Body of pancreas (tissue), 4 donors: ENCODE results near the gene KCNQ5. TPM values are rescaled to one million over a fixed set of nuclear protein-coding genes. Genes with fewer than 3 reads are reported as not detected.

ENCODE experiments used
- ATAC-seq: fragments of 150-250 bp; one replicate; pipeline ENCODE4 v1.9.1; 2016
- DNase-seq, 4 donors: peaks; one replicate each; pipeline ENCODE4 v3.0.0-alpha.2; 2019
- H3K27ac ChIP-seq, 4 donors: fragments of 200-600 bp; sonication (generic); 1 replicate in 3 of 4; 2 replicates in 1 of 4; pipeline versions ENCODE4 v1.5.1 to v1.6.1; 2016 to 2019; ENCODE audit warnings: mild to moderate bottlenecking in 1 of 4, mixed read lengths in 1 of 4, moderate library complexity in 1 of 4
- H3K27me3 ChIP-seq, 2 donors: fragments of 200-600 bp; sonication (generic); one replicate each; pipeline ENCODE4 v1.6.0; 2016; ENCODE audit warnings: mild to moderate bottlenecking in 1 of 2
- H3K36me3 ChIP-seq, 2 donors: fragments of 200-600 bp; sonication (generic); replicated peaks in 1 of 2; 2 replicates each; pipeline ENCODE4 v1.5.1; 2016; ENCODE audit warnings: low read depth in 2 of 2; ENCODE audit not compliant: insufficient read depth in 1 of 2
- H3K4me1 ChIP-seq: fragments of 200-600 bp; sonication (generic); one replicate; pipeline ENCODE4 v1.6.0; 2016
- H3K4me3 ChIP-seq, 2 donors: fragments of 200-600 bp; sonication (generic); 1 replicate in 1 of 2; 2 replicates in 1 of 2; pipeline ENCODE4 v1.5.1; 2016 to 2019
- H3K9me3 ChIP-seq, 3 donors: fragments of 200-600 bp; sonication (generic); 1 replicate in 2 of 3; 2 replicates in 1 of 3; pipeline ENCODE4 v1.5.1; 2016
- POLR2A ChIP-seq, 3 donors: fragments of 450-650 bp; IDR thresholded peaks; one replicate each; pipeline ENCODE4 v1.6.1; 2016; ENCODE audit warnings: antibody characterized with exemption in 3 of 3, mild to moderate bottlenecking in 2 of 3
- WGBS, 2 donors: methylation state at CpG; one replicate each; pipeline ENCODE4 v1.1.5; 2017; 5-methylcytosine and 5-hydroxymethylcytosine counted together
- intact Hi-C: fragments of 100-400 bp; cut with DNase I; formaldehyde crosslinking; loops from one replicate; pipeline ENCODE4 v1.15.1; 2023
- total RNA-seq, 2 donors: library from RNA; depleted of rRNA; stranded (reverse); fragments of >200 nt; gene quantifications; one replicate each; pipeline ENCODE4 v1.1.0, GENCODE V29; 2016
- TF ChIP-seq, protein P1 (sequence below), 7 experiments: fragments of 450-650 bp in 4 of 7; fragments of 200-600 bp in 3 of 7; sonication (generic) in 3 of 7; IDR thresholded peaks; one replicate each; pipeline ENCODE4 v1.5.1; 2016 to 2019; ENCODE audit warnings: antibody characterized with exemption in 7 of 7

Gene KCNQ5
- total RNA-seq, 2 donors from 2014 or later: 1.0 to 1.6 TPM

DNA sequence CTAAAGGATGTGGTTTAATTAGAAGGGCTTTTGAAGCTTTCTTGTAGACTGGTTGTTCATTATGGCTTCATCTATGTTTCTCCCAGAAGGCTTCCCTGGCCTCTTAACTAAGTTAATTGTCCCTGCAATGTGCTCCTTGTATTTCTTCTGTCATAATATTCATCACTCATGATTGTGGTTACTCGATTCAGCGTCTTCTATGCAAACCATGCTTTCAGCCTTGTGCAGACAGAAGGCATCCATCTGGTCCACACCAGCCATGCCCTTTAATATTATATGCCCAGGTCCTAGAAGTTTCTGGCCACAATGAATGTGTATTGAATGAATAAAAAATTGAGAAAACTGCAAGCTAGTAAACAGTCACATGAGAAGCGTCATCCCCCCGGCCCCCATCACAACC is 440.3 kb downstream of the KCNQ5 start:
- H3K9me3 ChIP-seq: no peaks in the 10 kb centered on the region
- TF ChIP-seq, protein P1, sequence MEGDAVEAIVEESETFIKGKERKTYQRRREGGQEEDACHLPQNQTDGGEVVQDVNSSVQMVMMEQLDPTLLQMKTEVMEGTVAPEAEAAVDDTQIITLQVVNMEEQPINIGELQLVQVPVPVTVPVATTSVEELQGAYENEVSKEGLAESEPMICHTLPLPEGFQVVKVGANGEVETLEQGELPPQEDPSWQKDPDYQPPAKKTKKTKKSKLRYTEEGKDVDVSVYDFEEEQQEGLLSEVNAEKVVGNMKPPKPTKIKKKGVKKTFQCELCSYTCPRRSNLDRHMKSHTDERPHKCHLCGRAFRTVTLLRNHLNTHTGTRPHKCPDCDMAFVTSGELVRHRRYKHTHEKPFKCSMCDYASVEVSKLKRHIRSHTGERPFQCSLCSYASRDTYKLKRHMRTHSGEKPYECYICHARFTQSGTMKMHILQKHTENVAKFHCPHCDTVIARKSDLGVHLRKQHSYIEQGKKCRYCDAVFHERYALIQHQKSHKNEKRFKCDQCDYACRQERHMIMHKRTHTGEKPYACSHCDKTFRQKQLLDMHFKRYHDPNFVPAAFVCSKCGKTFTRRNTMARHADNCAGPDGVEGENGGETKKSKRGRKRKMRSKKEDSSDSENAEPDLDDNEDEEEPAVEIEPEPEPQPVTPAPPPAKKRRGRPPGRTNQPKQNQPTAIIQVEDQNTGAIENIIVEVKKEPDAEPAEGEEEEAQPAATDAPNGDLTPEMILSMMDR (IDR thresholded peaks at IDR 0.05): no peak
- TF ChIP-seq POLR2A (IDR thresholded peaks at IDR 0.05): no peak
- DNase-seq (no peak), ATAC-seq (no peak)
- H3K4me3 ChIP-seq: no peak overlapping the region
- no peak overlapping the region for H3K27ac ChIP-seq
- H3K4me1 ChIP-seq: no peaks in the 10 kb centered on the region
- 44 to 47% methylated on average over 4 of the region's 4 CpGs for WGBS, 2 donors
- H3K27me3 ChIP-seq: no peaks in the 10 kb centered on the region
- H3K36me3 ChIP-seq: no peaks in the 10 kb centered on the region
- intact Hi-C loops: no loop called here

DNA sequence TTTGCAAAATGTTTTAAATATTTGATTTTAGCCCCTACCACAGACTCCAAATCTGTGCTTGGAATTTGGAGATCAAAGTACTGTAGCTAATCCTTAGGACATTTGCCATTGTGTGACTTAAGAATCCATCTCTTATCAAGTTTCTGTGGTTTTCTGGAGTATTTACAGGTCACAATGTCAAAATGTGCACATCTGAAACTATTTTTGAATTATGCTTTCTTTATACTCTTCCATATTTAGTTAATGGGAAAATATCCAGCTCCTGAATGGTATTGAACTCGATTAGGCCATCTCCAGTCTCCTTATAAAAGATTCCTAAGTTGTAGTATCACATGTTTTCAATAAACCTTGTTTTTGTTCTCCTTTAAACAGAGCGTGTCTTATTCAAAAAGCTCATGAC is 441.0 kb downstream of the KCNQ5 start:
- no peaks in the 10 kb centered on the region for H3K36me3 ChIP-seq
- TF ChIP-seq, protein P1 (IDR thresholded peaks at IDR 0.05): no peak
- TF ChIP-seq POLR2A (IDR thresholded peaks at IDR 0.05): no peak
- ATAC-seq (no peak), DNase-seq (no peak)
- H3K4me3 ChIP-seq: no peak overlapping the region
- no peaks in the 10 kb centered on the region for H3K9me3 ChIP-seq
- no peaks in the 10 kb centered on the region for H3K4me1 ChIP-seq
- intact Hi-C loops: no loop called here
- no peak overlapping the region for H3K27ac ChIP-seq
- H3K27me3 ChIP-seq: no peaks in the 10 kb centered on the region
- WGBS, 2 donors: 55 to 67% methylated on average over 2 of the region's 2 CpGs

DNA sequence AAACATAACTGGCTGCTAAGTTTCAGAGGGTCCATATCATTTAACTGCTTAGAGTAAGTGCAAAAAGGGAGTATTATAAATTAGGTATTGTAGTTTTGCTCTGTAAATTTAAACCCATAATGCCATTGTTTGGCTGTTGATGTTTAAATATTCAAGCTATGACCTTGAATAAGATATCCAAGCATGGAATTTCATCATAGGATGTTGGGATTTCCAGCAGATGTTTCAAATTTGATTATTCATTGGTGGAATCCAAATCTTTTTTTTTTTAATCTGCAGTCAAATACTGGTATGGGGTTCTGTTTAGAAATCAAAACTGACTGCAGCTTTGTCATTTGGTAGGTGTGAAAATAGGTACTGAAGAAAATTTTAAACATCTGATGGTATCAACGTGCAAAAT is 442.4 kb downstream of the KCNQ5 start:
- no peak overlapping the region for H3K4me3 ChIP-seq
- intact Hi-C loops: no loop called here
- no peaks in the 10 kb centered on the region for H3K27me3 ChIP-seq
- TF ChIP-seq POLR2A (IDR thresholded peaks at IDR 0.05): no peak
- TF ChIP-seq, protein P1 (IDR thresholded peaks at IDR 0.05): no peak
- H3K36me3 ChIP-seq: no peaks in the 10 kb centered on the region
- ATAC-seq: no peak
- H3K4me1 ChIP-seq: no peaks in the 10 kb centered on the region
- 87 to 89% methylated on average over 1 of the region's 1 CpG for WGBS, 2 donors
- no peak overlapping the region for H3K27ac ChIP-seq
- no peaks in the 10 kb centered on the region for H3K9me3 ChIP-seq
- no peak for DNase-seq

DNA sequence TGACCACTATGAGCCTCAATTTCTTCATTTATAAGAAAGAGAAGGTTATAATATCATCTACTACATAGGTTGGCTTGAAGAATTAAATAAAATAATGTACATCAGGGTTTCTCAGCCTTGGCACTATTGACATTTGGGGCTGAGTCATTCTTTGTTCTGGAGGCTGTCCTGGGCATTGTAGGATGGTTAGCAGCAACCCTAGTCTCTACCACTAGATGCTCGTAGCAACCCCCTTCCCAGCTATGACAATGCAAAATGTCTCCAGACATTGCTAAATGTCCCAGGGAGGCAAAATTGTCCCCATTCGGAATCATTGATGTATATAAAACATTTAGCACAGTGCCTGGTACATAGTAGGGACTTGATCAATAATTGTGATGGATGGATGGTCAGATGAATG is 451.4 kb downstream of the KCNQ5 start:
- H3K27ac ChIP-seq: no peak overlapping the region
- DNase-seq (no peak), ATAC-seq (no peak)
- no peaks in the 10 kb centered on the region for H3K9me3 ChIP-seq
- H3K36me3 ChIP-seq: no peaks in the 10 kb centered on the region
- H3K4me1 ChIP-seq: no peaks in the 10 kb centered on the region
- no peak overlapping the region for H3K4me3 ChIP-seq
- no peaks in the 10 kb centered on the region for H3K27me3 ChIP-seq
- intact Hi-C loops: no loop called here
- no peak for TF ChIP-seq POLR2A (IDR thresholded peaks at IDR 0.05)
- TF ChIP-seq, protein P1 (IDR thresholded peaks at IDR 0.05): no peak
- 83 to 88% methylated on average over 2 of the region's 2 CpGs for WGBS, 2 donors

DNA sequence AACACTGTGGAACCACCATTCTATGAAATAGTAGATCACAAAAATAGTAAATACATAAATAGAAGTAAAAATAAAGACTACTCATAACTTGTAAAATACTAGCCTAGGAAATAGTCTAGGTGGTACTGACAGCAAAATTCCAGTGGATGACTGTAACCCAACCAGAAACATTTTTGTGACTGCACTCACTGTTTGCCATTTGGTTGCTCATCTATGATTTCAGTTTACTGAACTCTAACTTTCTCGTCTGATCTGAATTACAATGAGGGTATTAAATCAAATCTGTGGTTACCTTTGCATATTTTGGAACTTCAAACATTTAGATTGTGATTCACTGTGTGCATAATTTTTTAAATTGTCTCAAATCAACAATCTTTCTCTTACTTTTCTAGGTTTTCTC is 452.3 kb downstream of the KCNQ5 start:
- ATAC-seq (no peak), DNase-seq (no peak)
- no peaks in the 10 kb centered on the region for H3K27me3 ChIP-seq
- WGBS, 2 donors: 58 to 82% methylated on average over 1 of the region's 1 CpG
- H3K27ac ChIP-seq: no peak overlapping the region
- no peaks in the 10 kb centered on the region for H3K36me3 ChIP-seq
- TF ChIP-seq, protein P1 (IDR thresholded peaks at IDR 0.05): no peak
- TF ChIP-seq POLR2A (IDR thresholded peaks at IDR 0.05): no peak
- H3K4me3 ChIP-seq: no peak overlapping the region
- no peaks in the 10 kb centered on the region for H3K4me1 ChIP-seq
- no peaks in the 10 kb centered on the region for H3K9me3 ChIP-seq
- intact Hi-C loops: no loop called here
